Measurements from ENCODE around the gene ABLIM2.
"Not testable (repeated sequence)": the region's sequence is repeated elsewhere in the genome, so short reads cannot be mapped to it uniquely, and the experiment has no call there.

Gene ABLIM2

GRCh38 chr4:7949759-7950158, 208.9 kb downstream of the ABLIM2 start:
- TF ChIP-seq, protein P1, sequence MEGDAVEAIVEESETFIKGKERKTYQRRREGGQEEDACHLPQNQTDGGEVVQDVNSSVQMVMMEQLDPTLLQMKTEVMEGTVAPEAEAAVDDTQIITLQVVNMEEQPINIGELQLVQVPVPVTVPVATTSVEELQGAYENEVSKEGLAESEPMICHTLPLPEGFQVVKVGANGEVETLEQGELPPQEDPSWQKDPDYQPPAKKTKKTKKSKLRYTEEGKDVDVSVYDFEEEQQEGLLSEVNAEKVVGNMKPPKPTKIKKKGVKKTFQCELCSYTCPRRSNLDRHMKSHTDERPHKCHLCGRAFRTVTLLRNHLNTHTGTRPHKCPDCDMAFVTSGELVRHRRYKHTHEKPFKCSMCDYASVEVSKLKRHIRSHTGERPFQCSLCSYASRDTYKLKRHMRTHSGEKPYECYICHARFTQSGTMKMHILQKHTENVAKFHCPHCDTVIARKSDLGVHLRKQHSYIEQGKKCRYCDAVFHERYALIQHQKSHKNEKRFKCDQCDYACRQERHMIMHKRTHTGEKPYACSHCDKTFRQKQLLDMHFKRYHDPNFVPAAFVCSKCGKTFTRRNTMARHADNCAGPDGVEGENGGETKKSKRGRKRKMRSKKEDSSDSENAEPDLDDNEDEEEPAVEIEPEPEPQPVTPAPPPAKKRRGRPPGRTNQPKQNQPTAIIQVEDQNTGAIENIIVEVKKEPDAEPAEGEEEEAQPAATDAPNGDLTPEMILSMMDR (conservative IDR thresholded peaks at IDR 0.05) = no peak

DNA sequence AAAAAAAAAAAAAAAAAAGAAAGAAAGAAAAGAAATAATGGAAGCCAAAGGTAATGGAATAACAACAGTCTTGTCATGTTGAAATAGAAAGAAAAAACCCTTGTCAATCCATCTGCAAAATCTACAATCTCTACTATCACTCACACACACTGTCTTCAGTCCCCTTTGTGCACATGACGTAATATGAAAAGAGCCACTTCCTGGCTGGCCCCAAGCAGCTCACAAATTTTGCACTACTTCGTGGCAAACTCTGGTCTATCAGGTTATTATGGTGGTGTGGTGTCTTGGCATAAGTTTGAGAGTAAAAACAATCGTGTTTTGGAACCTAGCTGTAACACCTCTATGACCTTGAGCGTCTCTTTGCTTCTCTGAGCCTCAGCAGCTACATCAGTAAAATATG, 210.7 kb downstream of the ABLIM2 start:
- TF ChIP-seq, protein P1 (conservative IDR thresholded peaks at IDR 0.05) = no peak
- no peak overlapping the region for H3K27ac ChIP-seq

More at GRCh38 chr4:7949759-7950158, 208.9 kb downstream of the ABLIM2 start:
- no peak overlapping the region for H3K27ac ChIP-seq

GRCh38 chr4:7945709-7946380, 212.8 kb downstream of the ABLIM2 start:
- H3K27ac ChIP-seq = no peak overlapping the region
- TF ChIP-seq, protein P1 (conservative IDR thresholded peaks at IDR 0.05) = no peak

GRCh38 chr4:7944599-7945220, 213.9 kb downstream of the ABLIM2 start:
- no peak overlapping the region for H3K27ac ChIP-seq
- TF ChIP-seq, protein P1 (conservative IDR thresholded peaks at IDR 0.05) = no peak

DNA sequence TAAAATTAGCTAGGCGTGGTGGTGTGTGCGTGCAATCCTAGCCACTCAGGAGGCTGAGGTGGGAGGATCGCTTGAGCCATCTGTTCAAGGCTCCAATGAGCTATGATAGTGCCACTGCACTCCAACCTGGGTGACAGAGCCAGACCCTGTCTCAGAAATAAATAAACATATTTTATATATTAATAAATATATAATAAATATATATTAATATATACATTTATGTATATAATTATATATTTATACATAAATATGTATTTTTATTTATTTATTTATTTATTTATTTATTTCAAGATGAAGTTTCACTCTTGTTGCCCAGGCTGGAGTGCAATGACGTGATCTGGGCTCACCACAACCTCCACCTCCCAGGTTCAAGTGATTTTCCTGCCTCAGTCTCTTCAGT, 214.9 kb downstream of the ABLIM2 start:
- not testable (repeated sequence) for H3K27ac ChIP-seq

DNA sequence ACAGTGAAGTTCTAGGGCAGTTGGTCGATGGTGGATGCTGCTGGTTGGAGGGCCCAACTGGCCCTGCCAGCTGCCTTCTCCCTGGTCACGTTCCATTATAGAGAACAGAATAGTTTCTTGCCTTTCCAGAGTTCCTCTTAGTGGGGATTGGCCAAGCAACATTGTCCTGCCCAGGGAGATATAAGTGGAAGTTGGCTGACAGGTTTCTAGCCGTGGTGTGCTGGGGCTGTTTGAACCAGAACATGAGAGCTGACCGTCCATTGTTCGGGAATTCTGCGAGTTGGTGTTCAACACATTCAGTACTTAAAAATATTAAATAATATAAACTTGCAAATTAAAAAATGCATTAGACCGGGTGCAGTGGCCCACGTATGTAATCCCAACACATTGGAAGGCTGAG, 215.4 kb downstream of the ABLIM2 start:
- no peak overlapping the region for H3K27ac ChIP-seq
- TF ChIP-seq, protein P1 (conservative IDR thresholded peaks at IDR 0.05) = no peak

DNA sequence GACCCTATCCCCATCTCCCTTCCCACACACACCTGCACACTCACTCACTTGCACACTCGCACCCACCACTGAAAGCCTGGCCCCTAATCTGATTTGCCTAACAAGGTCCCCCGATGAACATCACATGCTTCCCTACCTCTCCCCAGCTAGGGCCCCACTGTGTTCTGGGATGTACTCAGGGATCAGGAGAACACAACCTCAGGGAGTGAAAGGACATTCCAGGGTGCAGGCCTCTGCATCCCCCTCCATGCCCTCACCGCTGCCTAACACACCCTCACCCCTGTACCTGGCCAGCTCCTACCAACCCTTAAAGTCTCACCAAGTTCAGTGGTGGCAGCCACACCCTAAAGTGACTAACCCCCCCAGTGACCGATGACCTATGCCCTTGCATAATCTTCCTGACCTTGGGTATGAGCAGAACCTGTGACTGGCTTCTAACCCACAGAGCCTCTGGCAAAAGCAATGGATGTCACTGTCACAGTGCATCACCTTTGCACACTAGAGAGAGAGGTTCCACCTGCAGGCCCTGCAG, 216.6 kb downstream of the ABLIM2 start:
- H3K27ac ChIP-seq = peak overlapping the region; percentile 76; the same call in 1 of the 2 replicates
- TF ChIP-seq, protein P1 (conservative IDR thresholded peaks at IDR 0.05) = no peak
